NT2/D1 (cell line): Measurements from ENCODE around the gene WWTR1.
A peak's percentile ranks its signal among the peaks of the same experiment; 100 is the strongest.

Experiments used
- DNase-seq: peaks from one replicate; pipeline ENCODE4 v3.0.0-alpha.2; 2011; ENCODE audit warnings: low read depth, low spot score
- H3K27me3 ChIP-seq: 2 replicates; pipeline ENCODE4 v1.6.0; 2011; ENCODE audit warnings: mild to moderate bottlenecking; ENCODE audit not compliant: insufficient read length, insufficient read depth
- H3K36me3 ChIP-seq: 2 replicates; pipeline ENCODE4 v1.6.1; 2011; ENCODE audit warnings: mild to moderate bottlenecking, low read length, mixed read lengths; ENCODE audit not compliant: insufficient read depth, insufficient read length
- H3K4me1 ChIP-seq: 2 replicates; pipeline ENCODE4 v1.5.1; 2011; ENCODE audit not compliant: insufficient read depth, insufficient read length
- H3K4me3 ChIP-seq: 2 replicates; pipeline ENCODE4 v1.5.1; 2011; ENCODE audit warnings: low read depth; ENCODE audit not compliant: insufficient read length
- H3K9ac ChIP-seq: 2 replicates; pipeline ENCODE4 v1.6.0; 2011; ENCODE audit warnings: low read depth; ENCODE audit not compliant: insufficient read length
- H3K9me3 ChIP-seq: 2 replicates; pipeline ENCODE4 v1.5.1; 2011; ENCODE audit warnings: mild to moderate bottlenecking, low read length; ENCODE audit not compliant: insufficient read depth
- SUZ12 ChIP-seq: IDR thresholded peaks from 2 replicates; pipeline ENCODE4 v1.6.1; 2011; ENCODE audit not compliant: insufficient read length, insufficient read depth; ENCODE audit errors: extremely low read depth
- YY1 ChIP-seq: IDR thresholded peaks from 2 replicates; pipeline ENCODE4 v1.6.1; 2011; ENCODE audit not compliant: insufficient read length, insufficient read depth
- ZNF274 ChIP-seq: IDR thresholded peaks from 2 replicates; pipeline ENCODE4 v1.6.1; 2011; ENCODE audit warnings: mild to moderate bottlenecking, low read depth, low read length

The WWTR1 gene

DNA sequence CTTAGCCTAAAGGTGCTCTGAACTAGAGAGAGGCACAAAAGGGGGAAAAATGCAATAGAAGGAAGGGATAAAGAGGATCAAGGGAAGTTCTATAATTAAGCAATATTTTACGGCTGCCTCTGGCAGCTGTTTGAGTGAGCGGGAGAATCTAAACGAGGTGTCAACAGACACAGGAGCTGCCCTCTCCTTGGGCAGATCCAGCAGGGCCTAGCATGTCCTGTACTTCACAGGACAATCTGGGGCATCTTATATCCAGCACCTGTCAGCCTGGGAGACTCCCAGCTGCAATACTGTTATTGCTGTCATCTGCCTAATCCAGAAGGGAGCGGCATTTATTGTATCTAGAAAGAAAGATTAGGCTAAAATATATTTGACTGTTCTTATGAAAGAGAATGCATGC, 68.9 kb downstream of the WWTR1 start:
- Histone ChIP-seq H3K4me1 (peaks cover 3% of the 10 kb centered on the region), H3K9me3 (no peaks in the 10 kb centered on the region), H3K9ac (no peak overlapping the region), H3K36me3 (no peaks in the 10 kb centered on the region), H3K27me3 (no peaks in the 10 kb centered on the region), H3K4me3 (no peak overlapping the region)
- TF ChIP-seq YY1, result no peak
- TF ChIP-seq SUZ12, result no peak
- TF ChIP-seq ZNF274, result no peak
- no peak for DNase-seq

DNA sequence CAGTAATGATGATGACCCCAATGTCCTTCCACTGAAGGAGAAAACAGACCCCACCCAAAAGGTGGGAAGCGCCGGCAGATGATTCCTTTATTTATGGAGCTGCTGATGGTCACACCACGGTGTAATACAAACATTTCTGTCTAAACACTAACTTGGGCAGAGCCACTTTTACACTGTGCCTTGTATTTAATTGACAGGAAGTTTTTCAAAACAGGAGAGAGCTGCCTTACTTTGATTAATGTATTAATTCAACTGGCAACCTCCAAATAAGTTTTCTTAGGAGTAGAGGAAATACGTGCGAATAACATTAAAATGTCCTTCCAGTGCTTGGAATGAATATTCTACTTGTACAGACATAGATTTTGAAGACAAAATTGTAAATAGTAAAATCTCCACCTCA, 70.4 kb downstream of the WWTR1 start:
- TF ChIP-seq SUZ12, result no peak
- TF ChIP-seq ZNF274, result no peak
- TF ChIP-seq YY1, result no peak
- no peaks in the 10 kb centered on the region for H3K9me3 ChIP-seq
- no peak for DNase-seq
- H3K9ac ChIP-seq, result no peak overlapping the region
- no peaks in the 10 kb centered on the region for H3K27me3 ChIP-seq
- H3K4me3 ChIP-seq, result no peak overlapping the region
- no peaks in the 10 kb centered on the region for H3K4me1 ChIP-seq
- H3K36me3 ChIP-seq, result no peaks in the 10 kb centered on the region

DNA sequence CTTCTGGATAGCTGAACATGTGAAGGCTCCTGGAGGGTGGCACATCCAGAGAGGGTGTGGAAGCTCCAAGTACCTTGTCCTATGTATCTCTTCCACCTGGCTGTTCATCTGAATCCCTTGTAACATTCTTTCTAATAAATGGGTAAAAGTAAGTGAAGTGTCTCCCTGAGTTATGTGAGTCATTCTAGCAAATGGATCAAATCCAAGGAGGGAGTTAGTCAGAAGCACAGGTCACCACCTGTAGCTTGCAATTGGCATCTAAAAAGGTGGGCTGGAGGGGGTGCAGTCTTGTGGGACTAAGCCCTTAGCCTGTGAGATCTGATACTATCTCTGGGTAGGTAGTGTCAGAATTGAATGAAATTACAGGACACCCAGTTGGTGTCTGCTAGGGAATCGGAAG, 71.0 kb downstream of the WWTR1 start:
- Histone ChIP-seq H3K36me3 (no peaks in the 10 kb centered on the region), H3K9me3 (no peaks in the 10 kb centered on the region), H3K4me1 (peaks cover 3% of the 10 kb centered on the region), H3K9ac (no peak overlapping the region), H3K27me3 (no peaks in the 10 kb centered on the region), H3K4me3 (no peak overlapping the region)
- no peak for TF ChIP-seq SUZ12
- DNase-seq, result no peak

DNA sequence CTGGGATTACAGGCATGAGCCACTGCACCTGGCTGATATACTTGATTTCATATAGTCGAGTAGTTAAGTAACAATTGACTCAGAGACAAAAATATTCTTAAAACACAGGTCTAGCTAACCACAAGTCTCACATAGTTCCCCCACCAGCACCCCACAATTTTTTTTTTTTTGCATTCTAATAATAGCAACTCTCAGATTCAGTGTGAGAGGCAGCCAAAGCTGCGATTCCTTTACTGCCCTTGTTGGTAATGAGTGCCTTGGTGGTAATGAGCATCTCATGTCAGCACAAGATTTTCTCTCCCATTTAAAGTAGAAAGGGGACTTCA, 72.5 kb downstream of the WWTR1 start:
- H3K9ac ChIP-seq, result no peak overlapping the region
- H3K4me1 ChIP-seq, result peaks cover 6% of the 10 kb centered on the region
- no peaks in the 10 kb centered on the region for H3K36me3 ChIP-seq
- TF ChIP-seq SUZ12 (no peak), YY1 (no peak), ZNF274 (no peak)
- no peak for DNase-seq
- H3K9me3 ChIP-seq, result no peaks in the 10 kb centered on the region
- no peak overlapping the region for H3K4me3 ChIP-seq
- no peaks in the 10 kb centered on the region for H3K27me3 ChIP-seq

DNA sequence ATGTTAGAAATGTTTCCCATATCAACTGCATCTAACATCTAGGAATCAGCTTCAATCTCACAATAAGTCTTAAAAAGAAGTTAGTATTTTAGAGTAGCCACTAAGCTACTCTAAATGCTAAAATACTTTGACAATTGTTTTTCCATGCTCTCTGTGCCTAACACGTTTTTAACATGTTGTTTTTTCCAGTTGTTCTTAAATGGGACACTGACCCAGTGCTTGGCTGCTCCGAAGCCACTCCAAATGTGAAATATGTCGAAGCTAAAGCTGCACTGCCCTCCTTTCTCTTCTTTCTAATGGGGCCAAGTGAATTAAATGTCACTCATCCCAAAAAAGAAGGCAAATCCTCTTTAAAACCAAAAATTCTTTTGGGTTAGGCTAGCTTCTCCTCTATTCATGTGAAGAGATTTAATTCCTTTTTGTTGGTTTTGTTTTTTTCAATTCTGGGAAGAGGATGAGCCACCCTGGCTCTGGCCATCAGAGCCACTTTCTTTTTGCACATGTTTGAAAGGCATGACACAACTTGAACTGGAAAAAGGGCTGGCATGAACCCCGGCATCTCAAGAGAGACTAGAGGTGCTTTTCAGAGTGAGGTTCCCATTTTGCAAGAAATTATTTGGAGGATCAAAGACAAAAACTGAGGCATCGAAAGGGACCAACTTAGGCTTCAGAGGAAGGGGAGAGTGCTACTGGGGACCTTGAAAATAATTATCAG, 73.7 kb downstream of the WWTR1 start:
- no peaks in the 10 kb centered on the region for H3K27me3 ChIP-seq
- TF ChIP-seq ZNF274 (no peak), SUZ12 (no peak), YY1 (no peak)
- DNase-seq, result no peak
- no peaks in the 10 kb centered on the region for H3K9me3 ChIP-seq
- no peak overlapping the region for H3K4me3 ChIP-seq
- H3K36me3 ChIP-seq, result no peaks in the 10 kb centered on the region
- H3K4me1 ChIP-seq, result peaks cover 6% of the 10 kb centered on the region
- H3K9ac ChIP-seq, result no peak overlapping the region

DNA sequence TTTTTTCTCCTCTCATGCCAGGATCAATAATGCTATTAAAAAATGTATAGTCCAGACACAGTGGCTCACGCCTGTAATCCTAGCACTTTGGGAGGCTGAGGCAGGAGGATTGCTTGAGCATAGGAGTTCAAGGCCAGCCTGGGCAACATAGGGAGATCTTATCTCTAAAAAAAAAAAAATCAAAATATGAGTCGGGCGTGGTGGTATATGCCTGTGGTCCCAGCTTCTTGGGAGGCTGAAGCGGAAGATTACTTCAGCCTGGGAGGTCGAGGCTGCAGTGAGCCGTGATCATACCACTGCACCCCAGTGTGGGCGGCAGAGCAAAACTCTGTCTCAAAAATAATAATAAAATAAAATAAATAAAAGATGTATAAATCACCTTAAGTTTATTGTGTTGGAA, 75.4 kb downstream of the WWTR1 start:
- DNase-seq, result no peak
- Histone ChIP-seq H3K9ac (no peak overlapping the region), H3K9me3 (no peaks in the 10 kb centered on the region), H3K4me1 (peaks cover 6% of the 10 kb centered on the region), H3K36me3 (no peaks in the 10 kb centered on the region), H3K27me3 (no peaks in the 10 kb centered on the region), H3K4me3 (no peak overlapping the region)
- TF ChIP-seq YY1 (no peak), ZNF274 (no peak), SUZ12 (no peak)

DNA sequence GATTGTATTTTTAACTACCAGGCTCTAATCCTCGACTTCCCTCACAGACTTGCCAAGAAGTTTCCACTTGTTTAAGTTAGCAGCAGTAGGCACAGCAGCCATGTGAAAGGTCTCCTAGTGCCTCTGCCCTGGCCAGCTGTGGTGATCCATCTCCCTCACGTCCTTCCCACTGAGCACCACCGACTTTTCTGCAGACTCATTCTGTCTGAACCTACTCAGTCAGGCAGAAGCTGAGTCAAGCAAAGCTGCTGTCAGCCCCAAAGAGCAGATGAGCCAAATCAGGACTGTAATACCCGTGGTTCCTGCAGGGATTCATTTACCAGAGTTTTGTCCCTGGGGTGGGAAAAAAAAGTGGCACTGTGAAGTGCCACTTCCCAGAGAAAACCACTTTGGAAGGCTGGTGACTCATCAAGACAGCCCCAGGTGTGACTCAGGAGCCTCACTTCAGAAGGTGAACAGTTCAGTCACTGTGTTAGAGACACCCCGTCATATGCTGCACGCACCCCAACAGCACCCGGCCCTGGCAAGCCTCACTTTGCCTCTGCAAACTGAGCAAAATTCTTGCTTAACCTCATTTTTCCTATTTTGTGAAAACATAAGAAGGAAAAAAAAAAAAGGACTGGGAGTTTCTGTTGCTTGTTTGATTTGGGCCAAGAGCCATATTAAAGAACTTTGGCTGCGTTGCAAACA, 76.0 kb downstream of the WWTR1 start:
- no peaks in the 10 kb centered on the region for H3K27me3 ChIP-seq
- peaks cover 6% of the 10 kb centered on the region for H3K4me1 ChIP-seq
- H3K4me3 ChIP-seq, result no peak overlapping the region
- no peak for TF ChIP-seq YY1
- no peak for TF ChIP-seq SUZ12
- no peak for TF ChIP-seq ZNF274
- DNase-seq, result no peak
- H3K36me3 ChIP-seq, result no peaks in the 10 kb centered on the region
- no peaks in the 10 kb centered on the region for H3K9me3 ChIP-seq
- peak overlapping the region; percentile 45 for H3K9ac ChIP-seq
